Choroid plexus epithelial cell (primary cell): ENCODE results near the gene SRL.

Experiments
- DNase-seq: peaks from one replicate; pipeline ENCODE4 v3.0.0-alpha.2; 2010; ENCODE audit warnings: low read depth
- H3K4me3 ChIP-seq: 2 replicates; pipeline ENCODE4 v1.5.1; 2011; ENCODE audit warnings: low read depth, mild to moderate bottlenecking, control low read depth, low read length, moderate library complexity
- TF ChIP-seq, protein P1 (sequence below): conservative IDR thresholded peaks from 2 replicates; pipeline ENCODE4 v1.5.1; 2011; ENCODE audit warnings: low read depth, mild to moderate bottlenecking, control low read depth, inconsistent platforms, low read length, moderate library complexity

The SRL gene

GRCh38 chr16:4277987-4278513 is 36.2 kb upstream of the SRL start:
- DNase-seq, result no peak
- TF ChIP-seq, protein P1, sequence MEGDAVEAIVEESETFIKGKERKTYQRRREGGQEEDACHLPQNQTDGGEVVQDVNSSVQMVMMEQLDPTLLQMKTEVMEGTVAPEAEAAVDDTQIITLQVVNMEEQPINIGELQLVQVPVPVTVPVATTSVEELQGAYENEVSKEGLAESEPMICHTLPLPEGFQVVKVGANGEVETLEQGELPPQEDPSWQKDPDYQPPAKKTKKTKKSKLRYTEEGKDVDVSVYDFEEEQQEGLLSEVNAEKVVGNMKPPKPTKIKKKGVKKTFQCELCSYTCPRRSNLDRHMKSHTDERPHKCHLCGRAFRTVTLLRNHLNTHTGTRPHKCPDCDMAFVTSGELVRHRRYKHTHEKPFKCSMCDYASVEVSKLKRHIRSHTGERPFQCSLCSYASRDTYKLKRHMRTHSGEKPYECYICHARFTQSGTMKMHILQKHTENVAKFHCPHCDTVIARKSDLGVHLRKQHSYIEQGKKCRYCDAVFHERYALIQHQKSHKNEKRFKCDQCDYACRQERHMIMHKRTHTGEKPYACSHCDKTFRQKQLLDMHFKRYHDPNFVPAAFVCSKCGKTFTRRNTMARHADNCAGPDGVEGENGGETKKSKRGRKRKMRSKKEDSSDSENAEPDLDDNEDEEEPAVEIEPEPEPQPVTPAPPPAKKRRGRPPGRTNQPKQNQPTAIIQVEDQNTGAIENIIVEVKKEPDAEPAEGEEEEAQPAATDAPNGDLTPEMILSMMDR, result no peak
- no peak overlapping the region for H3K4me3 ChIP-seq

GRCh38 chr16:4275861-4276260 is 34.0 kb upstream of the SRL start:
- no peak for DNase-seq
- TF ChIP-seq, protein P1, result no peak
- no peak overlapping the region for H3K4me3 ChIP-seq

DNA sequence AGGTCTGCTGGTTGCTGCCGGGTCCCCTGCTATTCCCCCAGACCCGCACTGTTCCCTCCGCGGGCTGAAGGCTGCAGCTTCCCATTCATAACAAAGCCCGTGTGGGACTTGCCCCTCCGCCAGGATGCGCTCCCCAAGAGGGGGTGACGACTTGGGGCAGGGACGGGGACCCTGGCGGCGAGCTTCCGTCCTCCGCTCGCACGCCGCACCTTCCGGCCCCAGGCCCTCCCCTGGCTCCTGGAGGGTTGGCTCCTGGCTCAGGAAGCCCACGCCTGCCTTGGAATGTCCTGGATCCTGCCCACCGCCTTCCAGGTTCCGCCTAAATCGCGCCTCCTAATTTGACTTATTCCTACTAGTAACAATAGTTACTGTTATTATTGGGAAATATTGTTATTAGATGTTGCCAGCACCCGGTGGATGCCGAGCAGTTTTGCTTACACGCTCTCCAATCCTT is 32.0 kb upstream of the SRL start:
- H3K4me3 ChIP-seq, result peak overlapping the region; percentile 95
- DNase-seq, result peak; percentile 31
- TF ChIP-seq, protein P1, result peak; percentile 51

- H3K4me3 ChIP-seq, result peak overlapping the region; percentile 95
- TF ChIP-seq, protein P1, result no peak
- DNase-seq, result peak; percentile 38
These were observed 30.5 kb upstream of the SRL start for GRCh38 chr16:4272114-4272956.

GRCh38 chr16:4271176-4272113 is 29.6 kb upstream of the SRL start:
- DNase-seq, result peak; percentile 95
- TF ChIP-seq, protein P1, result no peak

DNA sequence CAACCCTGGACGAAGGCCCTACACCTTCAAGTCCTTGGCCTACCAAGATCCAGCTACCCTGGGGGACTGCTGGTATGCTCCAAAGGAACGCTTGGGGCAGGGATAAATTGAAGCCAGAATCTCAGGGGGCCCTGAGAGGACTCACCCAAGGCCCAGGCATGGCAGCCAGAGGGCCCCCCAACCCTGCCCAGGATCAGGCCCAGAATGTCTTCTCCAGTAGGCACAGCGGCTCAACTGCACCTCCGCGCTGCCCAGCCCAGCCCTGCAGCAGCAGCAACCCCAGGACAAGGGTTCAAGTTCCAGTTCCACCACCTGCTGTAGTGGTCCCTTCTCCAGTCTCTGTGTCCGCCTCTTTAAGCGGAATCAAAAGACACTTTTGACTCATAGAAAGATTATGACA is 28.7 kb upstream of the SRL start:
- no peak overlapping the region for H3K4me3 ChIP-seq
- DNase-seq, result no peak
- TF ChIP-seq, protein P1, result no peak

More at GRCh38 chr16:4271176-4272113, 29.6 kb upstream of the SRL start:
- peak overlapping the region; percentile 95 for H3K4me3 ChIP-seq
